ENCODE results near the gene ZBTB8B.
"Not testable (repeated sequence)": the region's sequence is repeated elsewhere in the genome, so short reads cannot be mapped to it uniquely, and the experiment has no call there.

The ZBTB8B gene

GRCh38 chr1:32470431-32470830, 5.6 kb downstream of the ZBTB8B start:
- no peak for DNase-seq (ENCODE audit: low read depth)

- DNase-seq (ENCODE audit: low read depth) = peak; percentile 15
These were observed 6.3 kb downstream of the ZBTB8B start for GRCh38 chr1:32470991-32471694.

- no peak for DNase-seq (ENCODE audit: low read depth)
These were observed 7.0 kb downstream of the ZBTB8B start for GRCh38 chr1:32471695-32472362.

- DNase-seq (ENCODE audit: low read depth) = not testable (repeated sequence)
These were observed 8.1 kb downstream of the ZBTB8B start for GRCh38 chr1:32472966-32473365.

GRCh38 chr1:32474954-32475353, 10.1 kb downstream of the ZBTB8B start:
- no peak for DNase-seq (ENCODE audit: low read depth)

- no peak for DNase-seq (ENCODE audit: low read depth)
These were observed 15.1 kb downstream of the ZBTB8B start for GRCh38 chr1:32480003-32480402.

- no peak for DNase-seq (ENCODE audit: low read depth)
These were observed 15.9 kb downstream of the ZBTB8B start for GRCh38 chr1:32480761-32481160.

GRCh38 chr1:32481788-32482187, 16.9 kb downstream of the ZBTB8B start:
- DNase-seq (ENCODE audit: low read depth) = not testable (repeated sequence)

- no peak for DNase-seq (ENCODE audit: low read depth)
These were observed 20.8 kb downstream of the ZBTB8B start for GRCh38 chr1:32485554-32486255.

GRCh38 chr1:32486463-32487113, 21.7 kb downstream of the ZBTB8B start:
- DNase-seq (ENCODE audit: low read depth) = no peak

GRCh38 chr1:32487182-32487581, 22.3 kb downstream of the ZBTB8B start:
- DNase-seq (ENCODE audit: low read depth) = no peak

- no peak for DNase-seq (ENCODE audit: low read depth)
These were observed 25.0 kb downstream of the ZBTB8B start for GRCh38 chr1:32489774-32490454.

- no peak for DNase-seq (ENCODE audit: low read depth)
These were observed 26.5 kb downstream of the ZBTB8B start for GRCh38 chr1:32491386-32491785.

GRCh38 chr1:32494196-32494595, 29.3 kb downstream of the ZBTB8B start:
- no peak for DNase-seq (ENCODE audit: low read depth)

- DNase-seq (ENCODE audit: low read depth) = no peak
These were observed 30.0 kb downstream of the ZBTB8B start for GRCh38 chr1:32494711-32495337.

GRCh38 chr1:32496127-32496526, 31.3 kb downstream of the ZBTB8B start:
- no peak for DNase-seq (ENCODE audit: low read depth)

- DNase-seq (ENCODE audit: low read depth) = no peak
These were observed 33.9 kb downstream of the ZBTB8B start for GRCh38 chr1:32498751-32499150.

- DNase-seq (ENCODE audit: low read depth) = peak; percentile 27
These were observed 35.7 kb downstream of the ZBTB8B start for GRCh38 chr1:32500387-32501209.

- no peak for DNase-seq (ENCODE audit: low read depth)
These were observed 37.0 kb downstream of the ZBTB8B start for GRCh38 chr1:32501865-32502264.

GRCh38 chr1:32503153-32503552, 38.3 kb downstream of the ZBTB8B start:
- DNase-seq (ENCODE audit: low read depth) = no peak

- DNase-seq (ENCODE audit: low read depth) = no peak
These were observed 42.1 kb downstream of the ZBTB8B start for GRCh38 chr1:32507021-32507420.

All from activated T-cell treated with anti-CD3 and anti-CD28 coated beads for 48 hours (primary cell).